Keratinocyte (primary cell): ENCODE data around the gene PFKM. TPM values are rescaled to one million over a fixed set of nuclear protein-coding genes. Genes with fewer than 3 reads are reported as not detected.
A peak's percentile ranks its signal among the peaks of the same experiment; 100 is the strongest.

Experiments used
- DNase-seq: peaks from one replicate; pipeline ENCODE4 v3.0.0-alpha.2; 2011; ENCODE audit warnings: low read depth, missing footprints, low spot score
- FAIRE-seq: peaks from 2 replicates; lab custom pipeline; 2011; peaks lifted over from hg19 to GRCh38; lab: Jason Lieb, UNC
- H2AFZ ChIP-seq: 2 replicates; pipeline ENCODE4 v1.6.0; 2012; ENCODE audit warnings: low read length, control low read depth, inconsistent platforms; ENCODE audit not compliant: control insufficient read depth
- H3K27ac ChIP-seq: 2 replicates; pipeline ENCODE4 v1.5.1; 2011; ENCODE audit warnings: low read length; ENCODE audit not compliant: control insufficient read depth, insufficient read depth
- H3K27me3 ChIP-seq: 3 replicates; pipeline ENCODE4 v1.6.0; 2011; ENCODE audit warnings: low read length; ENCODE audit not compliant: control insufficient read depth, insufficient read depth; ENCODE audit errors: extremely low read depth
- H3K36me3 ChIP-seq, 2 experiments: 2 replicates in 1 of 2; 3 replicates in 1 of 2; pipeline ENCODE4 v1.5.1; 2011; ENCODE audit warnings: low read length in 2 of 2, mild to moderate bottlenecking in 1 of 2; ENCODE audit not compliant: control insufficient read depth in 2 of 2, insufficient read depth in 2 of 2; ENCODE audit errors: extremely low read depth in 1 of 2
- H3K4me1 ChIP-seq: 3 replicates; pipeline ENCODE4 v1.5.1; 2011; ENCODE audit warnings: low read length; ENCODE audit not compliant: control insufficient read depth, insufficient read depth; ENCODE audit errors: extremely low read depth
- H3K4me2 ChIP-seq: 3 replicates; pipeline ENCODE4 v1.6.0; 2011; ENCODE audit warnings: low read depth, low read length; ENCODE audit not compliant: control insufficient read depth, insufficient read depth; ENCODE audit errors: extremely low read depth
- H3K4me3 ChIP-seq, 3 experiments: fragments of 200-600 bp in 1 of 3; sonication (generic) in 1 of 3; 2 replicates in 2 of 3; 3 replicates in 1 of 3; pipeline ENCODE4 v1.5.1; 2011 to 2016; ENCODE audit warnings: low read length in 3 of 3, mild to moderate bottlenecking in 3 of 3, control low read depth in 2 of 3, inconsistent platforms in 1 of 3, low read depth in 1 of 3, mixed read lengths in 1 of 3, mixed run types in 1 of 3, moderate library complexity in 1 of 3; ENCODE audit not compliant: control insufficient read depth in 2 of 3, insufficient read depth in 2 of 3; ENCODE audit errors: extremely low read depth in 1 of 3
- H3K79me2 ChIP-seq: 2 replicates; pipeline ENCODE4 v1.6.0; 2012; ENCODE audit warnings: low read length; ENCODE audit not compliant: control insufficient read depth, insufficient read depth
- H3K9ac ChIP-seq: 3 replicates; pipeline ENCODE4 v1.6.0; 2011; ENCODE audit warnings: low read length; ENCODE audit not compliant: control insufficient read depth, insufficient read depth; ENCODE audit errors: extremely low read depth
- H3K9me1 ChIP-seq: 3 replicates; pipeline ENCODE4 v1.6.0; 2011; ENCODE audit warnings: low read length; ENCODE audit not compliant: control insufficient read depth, insufficient read depth; ENCODE audit errors: extremely low read depth
- H3K9me3 ChIP-seq: 2 replicates; pipeline ENCODE4 v1.5.1; 2012; ENCODE audit warnings: low read depth, low read length; ENCODE audit not compliant: control insufficient read depth
- H4K20me1 ChIP-seq: 3 replicates; pipeline ENCODE4 v1.6.0; 2011; ENCODE audit warnings: low read length; ENCODE audit not compliant: control insufficient read depth, insufficient read depth; ENCODE audit errors: extremely low read depth
- CTCF ChIP-seq, 3 experiments: IDR thresholded peaks in 1 of 3; conservative IDR thresholded peaks in 1 of 3; optimal IDR thresholded peaks in 1 of 3; 2 replicates in 2 of 3; 3 replicates in 1 of 3; pipeline versions ENCODE3 to v1.5.1; 2011; ENCODE audit warnings: low read length in 3 of 3, mild to moderate bottlenecking in 3 of 3, moderate library complexity in 2 of 3, control low read depth in 1 of 3, inconsistent platforms in 1 of 3; ENCODE audit not compliant: insufficient read depth in 2 of 3; ENCODE audit errors: extremely low read depth in 1 of 3
- EZH2 ChIP-seq: IDR thresholded peaks from one replicate; pipeline ENCODE4 v1.6.1; 2012; ENCODE audit warnings: inconsistent platforms, mild to moderate bottlenecking, low read length, moderate library complexity
- dilution Hi-C: fragments of 300-500 bp; cut with MboI; formaldehyde crosslinking; loops from one replicate; pipeline ENCODE4 v1.7.0; 2020; ENCODE audit warnings: low sequenced_read_pairs; ENCODE audit not compliant: extremely low pct_ligation_motif_present
- polyA plus RNA-seq, 5 experiments: library from polyadenylated mRNA; depleted of rRNA in 3 of 5; stranded (reverse) in 3 of 5; stranded (forward) in 1 of 5; unstranded in 1 of 5; fragments of >200 nt; gene quantifications; 1 replicate in 1 of 5; 2 replicates in 3 of 5; 3 replicates in 1 of 5; pipeline versions ENCODE4 v1.2.1 to v1.2.3, GENCODE V29; 2011 to 2012; ENCODE audit warnings: missing spikeins in 2 of 5, low read depth in 1 of 5, low replicate concordance in 1 of 5

PFKM gene
- polyA plus RNA-seq, 1 donor (not counting 4 experiments of a cell fraction or from before 2014, with no cell fraction given), result 67.9 TPM

- no peak overlapping the region for H3K27ac ChIP-seq
- H3K4me2 ChIP-seq, result no peak overlapping the region
- H3K36me3 ChIP-seq, result no peaks in the 10 kb centered on the region
- no peak for TF ChIP-seq EZH2
- TF ChIP-seq CTCF (optimal IDR thresholded peaks at IDR 0.05 in 1 of 3, IDR thresholded peaks at IDR 0.05 in 1 of 3, conservative IDR thresholded peaks at IDR 0.05 in 1 of 3; ENCODE audit: extremely low read depth in 1 of 3, insufficient read depth in 2 of 3, low read length in 3 of 3), result no peak
- H3K4me1 ChIP-seq, result peaks cover 14% of the 10 kb centered on the region
- no peaks in the 10 kb centered on the region for H4K20me1 ChIP-seq
- H2AFZ ChIP-seq, result no peak overlapping the region
- no peak overlapping the region for H3K9ac ChIP-seq
- H3K9me3 ChIP-seq, result no peaks in the 10 kb centered on the region
- H3K27me3 ChIP-seq, result peaks cover 62% of the 10 kb centered on the region
- dilution Hi-C loops, result no loop called here
- DNase-seq, result no peak
- FAIRE-seq, result no peak
- H3K4me3 ChIP-seq, result no peak overlapping the region
- no peaks in the 10 kb centered on the region for H3K79me2 ChIP-seq
- H3K9me1 ChIP-seq, result no peaks in the 10 kb centered on the region
Measured at GRCh38 chr12:48180857-48181495, 61.8 kb downstream of the PFKM start.

GRCh38 chr12:48182631-48183030 is 63.5 kb downstream of the PFKM start:
- dilution Hi-C loops, result no loop called here
- TF ChIP-seq EZH2 (no peak), CTCF (optimal IDR thresholded peaks at IDR 0.05 in 1 of 3, IDR thresholded peaks at IDR 0.05 in 1 of 3, conservative IDR thresholded peaks at IDR 0.05 in 1 of 3; ENCODE audit: extremely low read depth in 1 of 3, insufficient read depth in 2 of 3, low read length in 3 of 3) (no peak)
- Histone ChIP-seq H3K9me1 (no peaks in the 10 kb centered on the region), H3K36me3 (no peaks in the 10 kb centered on the region), H3K9me3 (no peaks in the 10 kb centered on the region), H2AFZ (peak overlapping the region; percentile 90), H3K27me3 (peaks cover 59% of the 10 kb centered on the region), H3K4me2 (peak overlapping the region; percentile 74), H3K9ac (no peak overlapping the region), H3K79me2 (no peaks in the 10 kb centered on the region), H3K4me3 (peak overlapping the region; percentile 55 to 78 (median 64)), H3K27ac (no peak overlapping the region), H3K4me1 (peaks cover 14% of the 10 kb centered on the region), H4K20me1 (no peaks in the 10 kb centered on the region)
- DNase-seq (no peak), FAIRE-seq (no peak)
